HepG2 (cell line): Measurements from ENCODE around the gene XG. TPM values are rescaled to one million over a fixed set of nuclear protein-coding genes. Genes with fewer than 3 reads are reported as not detected.

ENCODE experiments used
- ASH2L ChIP-seq: fragments of 300-600, 200-600 bp; sonication (generic); IDR thresholded peaks from 2 replicates; pipeline ENCODE4 v1.7.0; 2017; ENCODE audit warnings: low read depth, mild to moderate bottlenecking, moderate library complexity, mixed read lengths, low read length; ENCODE audit not compliant: insufficient read length
- CEBPG ChIP-seq: IDR thresholded peaks from 2 replicates; pipeline ENCODE4 v1.6.1; 2016
- CHD4 ChIP-seq: fragments of 200-600 bp; sonication (generic); IDR thresholded peaks from 2 replicates; pipeline ENCODE4 v1.7.0; 2017; ENCODE audit warnings: mild to moderate bottlenecking, low read length, borderline replicate concordance
- HDAC2 ChIP-seq: sonication (generic); formaldehyde crosslinking; IDR thresholded peaks from 2 replicates; pipeline ENCODE4 v1.4.0; 2020; ENCODE audit warnings: missing genetic modification reagents
- KDM3A ChIP-seq: IDR thresholded peaks from 2 replicates; pipeline ENCODE4 v1.6.1; 2018; ENCODE audit warnings: low read depth, missing compliant biosample characterization
- NCOR1 ChIP-seq: fragments of 200-600 bp; sonication (generic); IDR thresholded peaks from 2 replicates; pipeline ENCODE4 v1.7.0; 2017; ENCODE audit warnings: antibody characterized with exemption, low read length, borderline replicate concordance
- XRCC5 ChIP-seq: fragments of 200-400 bp; formaldehyde crosslinking; optimal IDR thresholded peaks from 2 replicates; pipeline ENCODE3; 2017; ENCODE audit warnings: mild to moderate bottlenecking, low read length
- ZNF367 ChIP-seq: sonication (generic); formaldehyde crosslinking; IDR thresholded peaks from 2 replicates; pipeline ENCODE4 v1.4.0; 2020; ENCODE audit warnings: missing genetic modification reagents, borderline replicate concordance
- polyA plus RNA-seq, 8 experiments: library from polyadenylated mRNA; depleted of rRNA in 3 of 8; stranded (reverse) in 7 of 8; unstranded in 1 of 8; fragments of >200 nt; fragmentation: Illumina TruSeq in 4 of 8; extraction: Trizol in 4 of 8; gene quantifications; 2 replicates each; pipeline versions ENCODE4 v1.2.1 to v1.2.3, GENCODE V29; 2011 to 2016; ENCODE audit warnings: low read depth in 4 of 8, missing spikeins in 1 of 8, mixed read lengths in 1 of 8; ENCODE audit not compliant: insufficient read depth in 1 of 8
- total RNA-seq, 5 experiments: library from RNA; depleted of rRNA; stranded (reverse); fragments of >200 nt; fragmentation: Illumina TruSeq; extraction: Trizol; gene quantifications; 2 replicates each; pipeline ENCODE4 v1.2.3, GENCODE V29; 2016; ENCODE audit warnings: low read depth in 1 of 5
- TF ChIP-seq, protein P1 (sequence below): sonication (generic); formaldehyde crosslinking; IDR thresholded peaks from 2 replicates; pipeline ENCODE4 v1.4.0; 2020; ENCODE audit warnings: missing genetic modification reagents
- TF ChIP-seq, protein P2 (sequence below): sonication (generic); formaldehyde crosslinking; IDR thresholded peaks from 2 replicates; pipeline ENCODE4 v1.8.1; 2023; ENCODE audit warnings: missing genetic modification reagents, inconsistent platforms, borderline replicate concordance
- TF ChIP-seq, protein P3 (sequence below): sonication (generic); formaldehyde crosslinking; IDR thresholded peaks from 2 replicates; pipeline ENCODE4 v1.4.0; 2020; ENCODE audit warnings: missing genetic modification reagents
- TF ChIP-seq, protein P4 (sequence below): sonication (generic); formaldehyde crosslinking; IDR thresholded peaks from 2 replicates; pipeline ENCODE4 v1.4.0; 2020; ENCODE audit warnings: missing genetic modification reagents
- TF ChIP-seq, protein P5 (sequence below): IDR thresholded peaks from 2 replicates; pipeline ENCODE4 v1.6.1; 2016; ENCODE audit warnings: missing compliant biosample characterization, missing genetic modification reagents, borderline replicate concordance
- TF ChIP-seq, protein P6 (sequence below): sonication (generic); formaldehyde crosslinking; IDR thresholded peaks from 2 replicates; pipeline ENCODE4 v1.5.1; 2020; ENCODE audit warnings: mild to moderate bottlenecking, missing genetic modification reagents, moderate library complexity
- TF ChIP-seq, protein P7 (sequence below): sonication (generic); formaldehyde crosslinking; IDR thresholded peaks from 2 replicates; pipeline ENCODE4 v1.5.0; 2020; ENCODE audit warnings: mild to moderate bottlenecking, missing genetic modification reagents

The XG gene
- total and polyA plus RNA-seq, 2 of the 13 experiments (the other 11 are each of a cell fraction or from before 2014, with no cell fraction given), result not detected

DNA sequence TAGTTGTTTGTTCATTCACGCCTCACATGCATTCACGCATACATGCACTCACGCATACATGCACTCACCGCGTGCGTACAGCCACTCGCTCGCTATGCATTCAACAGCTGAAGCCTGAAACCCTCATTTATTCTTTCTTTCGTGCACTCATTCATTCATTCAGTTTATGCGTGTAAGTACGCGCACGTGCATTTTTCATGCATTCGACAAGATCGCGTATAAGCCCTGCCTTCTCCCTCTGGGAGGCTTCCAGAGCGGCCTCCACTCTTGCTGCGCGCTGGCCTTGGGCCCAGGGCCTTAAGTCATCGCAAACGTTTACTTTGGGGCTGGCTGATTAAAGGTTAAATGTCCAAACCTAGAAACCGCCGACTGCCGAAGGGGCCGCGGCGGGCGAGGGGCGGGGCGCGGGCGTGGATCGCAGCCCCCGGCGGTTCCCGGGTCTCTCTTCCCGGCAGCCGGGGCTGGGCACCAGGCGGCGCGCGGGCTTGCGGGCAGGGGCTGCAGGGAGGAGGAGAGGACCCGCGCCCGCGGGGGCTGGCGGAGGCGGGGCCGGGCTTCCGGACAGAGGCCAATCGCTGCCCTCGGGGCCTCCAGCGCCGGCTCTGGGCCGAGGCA is 76.6 kb downstream of the XG start, which contains the start of gene GYG2 (continued):
- TF ChIP-seq, protein P1, sequence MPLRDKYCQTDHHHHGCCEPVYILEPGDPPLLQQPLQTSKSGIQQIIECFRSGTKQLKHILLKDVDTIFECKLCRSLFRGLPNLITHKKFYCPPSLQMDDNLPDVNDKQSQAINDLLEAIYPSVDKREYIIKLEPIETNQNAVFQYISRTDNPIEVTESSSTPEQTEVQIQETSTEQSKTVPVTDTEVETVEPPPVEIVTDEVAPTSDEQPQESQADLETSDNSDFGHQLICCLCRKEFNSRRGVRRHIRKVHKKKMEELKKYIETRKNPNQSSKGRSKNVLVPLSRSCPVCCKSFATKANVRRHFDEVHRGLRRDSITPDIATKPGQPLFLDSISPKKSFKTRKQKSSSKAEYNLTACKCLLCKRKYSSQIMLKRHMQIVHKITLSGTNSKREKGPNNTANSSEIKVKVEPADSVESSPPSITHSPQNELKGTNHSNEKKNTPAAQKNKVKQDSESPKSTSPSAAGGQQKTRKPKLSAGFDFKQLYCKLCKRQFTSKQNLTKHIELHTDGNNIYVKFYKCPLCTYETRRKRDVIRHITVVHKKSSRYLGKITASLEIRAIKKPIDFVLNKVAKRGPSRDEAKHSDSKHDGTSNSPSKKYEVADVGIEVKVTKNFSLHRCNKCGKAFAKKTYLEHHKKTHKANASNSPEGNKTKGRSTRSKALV (CRISPR knock-in tag), result no peak
- TF ChIP-seq, protein P2, sequence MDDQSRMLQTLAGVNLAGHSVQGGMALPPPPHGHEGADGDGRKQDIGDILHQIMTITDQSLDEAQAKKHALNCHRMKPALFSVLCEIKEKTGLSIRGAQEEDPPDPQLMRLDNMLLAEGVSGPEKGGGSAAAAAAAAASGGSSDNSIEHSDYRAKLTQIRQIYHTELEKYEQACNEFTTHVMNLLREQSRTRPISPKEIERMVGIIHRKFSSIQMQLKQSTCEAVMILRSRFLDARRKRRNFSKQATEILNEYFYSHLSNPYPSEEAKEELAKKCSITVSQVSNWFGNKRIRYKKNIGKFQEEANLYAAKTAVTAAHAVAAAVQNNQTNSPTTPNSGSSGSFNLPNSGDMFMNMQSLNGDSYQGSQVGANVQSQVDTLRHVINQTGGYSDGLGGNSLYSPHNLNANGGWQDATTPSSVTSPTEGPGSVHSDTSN (CRISPR knock-in tag), result no peak
- TF ChIP-seq KDM3A (CRISPR knock-in tag) (no peak), XRCC5 (no peak), HDAC2 (CRISPR knock-in tag) (peak; percentile 51; the same call in 1 of the 2 replicates), NCOR1 (peak; percentile 33; the same call in 1 of the 2 replicates), ZNF367 (CRISPR knock-in tag) (no peak), CEBPG (CRISPR knock-in tag) (no peak), CHD4 (no peak), ASH2L (peak; percentile 44)
- TF ChIP-seq, protein P3, sequence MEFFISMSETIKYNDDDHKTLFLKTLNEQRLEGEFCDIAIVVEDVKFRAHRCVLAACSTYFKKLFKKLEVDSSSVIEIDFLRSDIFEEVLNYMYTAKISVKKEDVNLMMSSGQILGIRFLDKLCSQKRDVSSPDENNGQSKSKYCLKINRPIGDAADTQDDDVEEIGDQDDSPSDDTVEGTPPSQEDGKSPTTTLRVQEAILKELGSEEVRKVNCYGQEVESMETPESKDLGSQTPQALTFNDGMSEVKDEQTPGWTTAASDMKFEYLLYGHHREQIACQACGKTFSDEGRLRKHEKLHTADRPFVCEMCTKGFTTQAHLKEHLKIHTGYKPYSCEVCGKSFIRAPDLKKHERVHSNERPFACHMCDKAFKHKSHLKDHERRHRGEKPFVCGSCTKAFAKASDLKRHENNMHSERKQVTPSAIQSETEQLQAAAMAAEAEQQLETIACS, result no peak
- TF ChIP-seq, protein P4, sequence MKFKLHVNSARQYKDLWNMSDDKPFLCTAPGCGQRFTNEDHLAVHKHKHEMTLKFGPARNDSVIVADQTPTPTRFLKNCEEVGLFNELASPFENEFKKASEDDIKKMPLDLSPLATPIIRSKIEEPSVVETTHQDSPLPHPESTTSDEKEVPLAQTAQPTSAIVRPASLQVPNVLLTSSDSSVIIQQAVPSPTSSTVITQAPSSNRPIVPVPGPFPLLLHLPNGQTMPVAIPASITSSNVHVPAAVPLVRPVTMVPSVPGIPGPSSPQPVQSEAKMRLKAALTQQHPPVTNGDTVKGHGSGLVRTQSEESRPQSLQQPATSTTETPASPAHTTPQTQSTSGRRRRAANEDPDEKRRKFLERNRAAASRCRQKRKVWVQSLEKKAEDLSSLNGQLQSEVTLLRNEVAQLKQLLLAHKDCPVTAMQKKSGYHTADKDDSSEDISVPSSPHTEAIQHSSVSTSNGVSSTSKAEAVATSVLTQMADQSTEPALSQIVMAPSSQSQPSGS (CRISPR knock-in tag), result peak; percentile 39; the same call in 1 of the 2 replicates
- TF ChIP-seq, protein P5, sequence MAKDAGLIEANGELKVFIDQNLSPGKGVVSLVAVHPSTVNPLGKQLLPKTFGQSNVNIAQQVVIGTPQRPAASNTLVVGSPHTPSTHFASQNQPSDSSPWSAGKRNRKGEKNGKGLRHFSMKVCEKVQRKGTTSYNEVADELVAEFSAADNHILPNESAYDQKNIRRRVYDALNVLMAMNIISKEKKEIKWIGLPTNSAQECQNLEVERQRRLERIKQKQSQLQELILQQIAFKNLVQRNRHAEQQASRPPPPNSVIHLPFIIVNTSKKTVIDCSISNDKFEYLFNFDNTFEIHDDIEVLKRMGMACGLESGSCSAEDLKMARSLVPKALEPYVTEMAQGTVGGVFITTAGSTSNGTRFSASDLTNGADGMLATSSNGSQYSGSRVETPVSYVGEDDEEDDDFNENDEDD (CRISPR knock-in tag), result peak; percentile 21; the same call in 1 of the 2 replicates
- TF ChIP-seq, protein P6, sequence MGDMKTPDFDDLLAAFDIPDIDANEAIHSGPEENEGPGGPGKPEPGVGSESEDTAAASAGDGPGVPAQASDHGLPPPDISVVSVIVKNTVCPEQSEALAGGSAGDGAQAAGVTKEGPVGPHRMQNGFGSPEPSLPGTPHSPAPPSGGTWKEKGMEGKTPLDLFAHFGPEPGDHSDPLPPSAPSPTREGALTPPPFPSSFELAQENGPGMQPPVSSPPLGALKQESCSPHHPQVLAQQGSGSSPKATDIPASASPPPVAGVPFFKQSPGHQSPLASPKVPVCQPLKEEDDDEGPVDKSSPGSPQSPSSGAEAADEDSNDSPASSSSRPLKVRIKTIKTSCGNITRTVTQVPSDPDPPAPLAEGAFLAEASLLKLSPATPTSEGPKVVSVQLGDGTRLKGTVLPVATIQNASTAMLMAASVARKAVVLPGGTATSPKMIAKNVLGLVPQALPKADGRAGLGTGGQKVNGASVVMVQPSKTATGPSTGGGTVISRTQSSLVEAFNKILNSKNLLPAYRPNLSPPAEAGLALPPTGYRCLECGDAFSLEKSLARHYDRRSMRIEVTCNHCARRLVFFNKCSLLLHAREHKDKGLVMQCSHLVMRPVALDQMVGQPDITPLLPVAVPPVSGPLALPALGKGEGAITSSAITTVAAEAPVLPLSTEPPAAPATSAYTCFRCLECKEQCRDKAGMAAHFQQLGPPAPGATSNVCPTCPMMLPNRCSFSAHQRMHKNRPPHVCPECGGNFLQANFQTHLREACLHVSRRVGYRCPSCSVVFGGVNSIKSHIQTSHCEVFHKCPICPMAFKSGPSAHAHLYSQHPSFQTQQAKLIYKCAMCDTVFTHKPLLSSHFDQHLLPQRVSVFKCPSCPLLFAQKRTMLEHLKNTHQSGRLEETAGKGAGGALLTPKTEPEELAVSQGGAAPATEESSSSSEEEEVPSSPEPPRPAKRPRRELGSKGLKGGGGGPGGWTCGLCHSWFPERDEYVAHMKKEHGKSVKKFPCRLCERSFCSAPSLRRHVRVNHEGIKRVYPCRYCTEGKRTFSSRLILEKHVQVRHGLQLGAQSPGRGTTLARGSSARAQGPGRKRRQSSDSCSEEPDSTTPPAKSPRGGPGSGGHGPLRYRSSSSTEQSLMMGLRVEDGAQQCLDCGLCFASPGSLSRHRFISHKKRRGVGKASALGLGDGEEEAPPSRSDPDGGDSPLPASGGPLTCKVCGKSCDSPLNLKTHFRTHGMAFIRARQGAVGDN (CRISPR knock-in tag), result peak; percentile 62
- TF ChIP-seq, protein P7, sequence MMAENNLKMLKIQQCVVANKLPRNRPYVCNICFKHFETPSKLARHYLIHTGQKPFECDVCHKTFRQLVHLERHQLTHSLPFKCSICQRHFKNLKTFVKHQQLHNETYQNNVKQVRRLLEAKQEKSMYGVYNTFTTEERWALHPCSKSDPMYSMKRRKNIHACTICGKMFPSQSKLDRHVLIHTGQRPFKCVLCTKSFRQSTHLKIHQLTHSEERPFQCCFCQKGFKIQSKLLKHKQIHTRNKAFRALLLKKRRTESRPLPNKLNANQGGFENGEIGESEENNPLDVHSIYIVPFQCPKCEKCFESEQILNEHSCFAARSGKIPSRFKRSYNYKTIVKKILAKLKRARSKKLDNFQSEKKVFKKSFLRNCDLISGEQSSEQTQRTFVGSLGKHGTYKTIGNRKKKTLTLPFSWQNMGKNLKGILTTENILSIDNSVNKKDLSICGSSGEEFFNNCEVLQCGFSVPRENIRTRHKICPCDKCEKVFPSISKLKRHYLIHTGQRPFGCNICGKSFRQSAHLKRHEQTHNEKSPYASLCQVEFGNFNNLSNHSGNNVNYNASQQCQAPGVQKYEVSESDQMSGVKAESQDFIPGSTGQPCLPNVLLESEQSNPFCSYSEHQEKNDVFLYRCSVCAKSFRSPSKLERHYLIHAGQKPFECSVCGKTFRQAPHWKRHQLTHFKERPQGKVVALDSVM (CRISPR knock-in tag), result peak; percentile 92
